Kidney tubule cell (primary cell): ENCODE results near the gene ZNF335.
"Not testable (repeated sequence)": the region's sequence is repeated elsewhere in the genome, so short reads cannot be mapped to it uniquely, and the experiment has no call there.

Source experiments
- DNase-seq: peaks from one replicate; pipeline ENCODE4 v3.0.0-alpha.2; 2018; ENCODE audit warnings: low spot score

Gene ZNF335

DNA sequence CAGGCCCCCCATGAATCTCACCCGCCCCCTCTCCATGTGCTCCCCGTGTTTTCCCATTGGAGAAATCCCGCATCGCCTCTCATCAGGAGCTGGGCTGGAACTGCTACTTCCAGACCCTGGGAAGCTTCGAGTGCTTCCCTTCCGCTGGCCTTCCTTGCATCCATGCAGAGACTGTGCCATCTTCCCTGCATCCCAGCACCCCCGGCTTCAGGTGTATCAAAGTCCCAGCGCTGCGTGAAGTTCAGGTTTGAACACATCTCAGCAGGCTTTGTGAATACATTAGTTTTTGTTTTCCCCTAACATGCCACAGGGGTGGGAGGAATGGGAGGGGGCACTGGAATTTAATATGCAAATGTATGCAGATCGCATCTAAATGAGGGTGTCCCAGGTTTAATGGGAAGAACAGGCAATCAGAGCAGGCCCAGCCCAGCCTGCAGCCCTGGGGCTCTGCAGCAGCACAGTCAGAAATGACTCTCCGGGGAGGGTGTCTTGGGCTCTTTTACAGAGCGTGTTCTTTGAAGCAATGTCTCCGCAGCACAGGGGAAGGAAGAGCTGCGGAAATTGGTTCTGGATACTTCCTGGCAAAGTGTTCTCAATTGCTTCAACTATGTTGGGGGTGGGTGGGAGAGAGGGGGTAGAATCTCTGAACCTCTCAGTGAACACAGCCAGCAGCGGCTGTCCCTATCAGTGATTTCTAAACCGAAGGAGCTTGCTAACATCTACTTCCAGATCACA, 28.4 kb upstream of the ZNF335 start:
- no peak for DNase-seq

DNA sequence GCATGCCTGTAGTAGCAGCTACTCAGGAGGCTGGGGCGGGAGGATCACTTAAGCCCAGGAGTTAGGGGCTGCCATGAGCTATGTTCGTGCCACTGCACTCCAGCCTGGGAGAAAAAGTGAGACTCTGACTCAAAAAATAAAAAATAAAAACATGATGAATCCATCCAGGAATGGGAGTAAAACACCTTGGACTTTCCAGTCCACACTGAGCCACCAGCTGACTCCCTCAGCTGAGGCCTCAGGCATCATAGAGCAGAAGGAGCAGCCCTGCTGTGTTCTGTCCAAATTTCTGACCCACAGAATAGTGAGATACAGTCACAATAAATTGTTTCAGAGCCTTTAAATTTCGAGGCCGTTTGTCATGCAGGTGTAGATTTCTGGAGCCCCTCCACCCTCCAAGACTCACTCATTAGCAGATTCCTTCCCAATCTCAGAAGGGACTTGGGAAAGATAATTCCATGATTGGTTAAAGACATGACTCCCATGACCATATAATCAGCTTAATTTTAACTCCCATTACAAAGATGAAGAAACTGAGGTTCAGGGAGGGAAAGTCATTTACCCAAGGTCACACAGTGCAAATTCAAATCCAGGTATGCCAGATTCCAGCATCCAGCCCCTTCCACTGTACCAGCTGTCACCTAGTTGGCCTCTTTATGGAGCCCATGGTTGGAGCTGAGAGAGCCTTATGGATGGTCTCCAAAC, 27.7 kb upstream of the ZNF335 start:
- DNase-seq, result no peak

DNA sequence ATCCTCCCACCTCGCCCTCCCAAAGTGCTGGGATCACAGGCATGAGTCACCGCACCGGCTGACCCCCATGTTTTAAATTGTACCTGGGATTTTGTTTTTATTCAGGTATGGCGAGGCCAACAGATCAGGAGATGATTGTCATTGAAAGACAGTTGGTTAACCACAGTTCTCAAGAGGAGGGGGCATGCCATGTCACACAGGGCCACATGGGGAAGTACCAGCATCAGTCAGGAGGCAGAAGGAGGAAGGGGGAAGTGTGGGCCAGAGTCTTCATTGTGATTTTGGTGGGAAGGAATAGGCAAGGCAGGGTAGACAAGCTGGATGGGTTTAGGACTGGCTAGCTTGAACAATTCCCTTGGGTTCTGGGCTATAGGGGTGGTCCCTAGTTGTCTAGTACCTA, 26.8 kb upstream of the ZNF335 start:
- DNase-seq, result no peak

DNA sequence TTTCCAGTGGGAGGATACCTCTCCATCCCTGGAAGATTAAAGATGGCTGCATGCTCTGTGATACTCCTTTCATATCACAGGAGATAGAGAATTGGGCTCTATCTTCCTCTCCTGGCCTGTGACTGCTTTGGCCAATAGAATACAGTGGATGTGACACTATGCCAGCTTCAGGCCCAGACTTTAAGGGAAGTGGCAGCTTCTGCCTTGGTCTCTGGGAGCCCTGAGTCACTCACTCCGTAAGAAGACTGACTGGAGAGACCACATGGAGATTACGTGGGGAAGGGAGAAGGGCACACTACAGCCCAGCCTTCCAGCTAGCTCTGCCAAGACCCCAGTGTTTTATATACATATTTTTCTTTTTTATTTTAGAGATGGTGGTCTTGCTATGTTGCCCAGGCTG, 26.3 kb upstream of the ZNF335 start:
- DNase-seq, result no peak

DNA sequence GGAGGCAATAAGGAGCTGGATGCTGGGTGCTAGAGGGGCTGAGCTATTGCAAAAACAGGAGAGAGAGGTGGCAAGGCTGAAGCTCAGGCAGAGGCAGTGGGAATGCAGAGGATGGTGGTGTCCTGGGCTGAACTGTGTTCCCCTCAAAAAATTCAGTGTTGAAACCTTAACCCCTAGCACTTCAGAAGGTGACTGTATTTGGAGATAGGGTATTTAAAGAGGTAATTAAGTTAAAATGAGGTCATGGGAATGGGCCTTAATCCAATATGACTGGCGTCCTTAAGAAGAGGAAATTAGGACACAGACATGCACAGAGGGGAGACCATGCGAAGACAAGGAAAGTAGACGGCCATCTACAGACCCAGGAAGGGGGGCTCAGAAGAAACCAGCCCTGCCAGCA, 25.2 kb upstream of the ZNF335 start:
- DNase-seq, result no peak

DNA sequence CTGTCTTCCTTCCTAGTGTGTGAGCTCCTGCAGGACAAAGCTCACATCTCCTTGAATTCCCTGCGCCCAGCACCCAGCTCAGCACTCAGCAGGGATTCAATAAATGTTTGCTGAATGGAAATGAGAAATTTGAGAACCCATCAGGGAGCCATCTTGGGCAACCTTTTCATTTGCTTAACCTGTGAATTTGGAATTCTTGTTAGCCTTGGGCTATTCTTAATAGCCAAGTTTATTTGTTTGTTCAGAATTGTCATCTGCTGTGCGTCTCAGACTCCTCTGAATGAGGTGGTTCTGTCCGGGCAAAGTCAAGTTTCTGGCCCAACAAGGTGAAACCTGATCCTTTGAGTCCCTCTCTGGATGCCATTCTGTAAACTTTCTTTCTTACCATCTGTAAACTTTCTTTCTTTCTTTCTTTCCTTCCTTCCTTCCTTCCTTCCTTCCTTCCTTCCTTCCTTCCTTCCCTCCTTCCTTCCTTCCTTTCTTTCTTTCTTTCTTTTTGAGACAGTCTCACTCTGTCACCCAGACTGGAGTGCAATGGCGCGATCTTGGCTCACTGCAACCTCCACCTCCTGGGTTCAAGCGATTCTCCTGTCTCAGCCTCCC, 23.6 kb upstream of the ZNF335 start:
- DNase-seq, result not testable (repeated sequence)

DNA sequence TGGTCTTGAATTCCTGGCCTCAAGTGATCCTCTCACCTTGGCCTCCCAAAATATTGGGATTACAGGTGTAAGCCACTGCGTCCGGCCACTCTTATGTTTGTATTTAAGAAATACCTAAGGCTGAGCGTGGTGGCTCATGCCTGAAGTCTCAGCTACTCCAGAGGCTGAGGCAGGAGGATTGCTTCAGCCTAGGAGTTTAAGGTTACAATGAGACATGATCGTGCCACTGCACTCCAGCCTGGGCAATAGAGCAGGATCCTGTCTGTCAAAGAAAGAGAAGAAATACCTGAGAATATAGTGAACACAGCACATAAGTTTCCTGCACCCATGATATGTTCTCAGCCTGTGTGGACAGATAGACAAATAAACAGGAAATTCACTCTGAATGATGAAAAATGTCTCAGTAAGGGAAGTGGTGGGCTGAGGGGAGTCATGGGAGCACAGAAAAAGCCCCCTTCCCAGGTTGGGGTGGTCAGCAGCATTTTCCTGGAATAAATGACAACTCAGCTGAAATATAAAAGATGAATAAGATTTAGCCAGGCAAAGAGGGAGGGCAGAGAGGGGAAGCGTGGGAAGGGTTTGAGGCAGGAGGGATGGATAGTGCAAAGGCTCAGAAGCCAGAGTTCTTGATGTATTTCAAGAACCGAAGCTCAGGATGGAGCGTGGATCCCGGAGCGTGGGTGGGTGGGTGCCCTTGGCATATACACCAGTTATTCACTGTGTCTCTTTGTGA, 22.9 kb upstream of the ZNF335 start:
- DNase-seq, result no peak

DNA sequence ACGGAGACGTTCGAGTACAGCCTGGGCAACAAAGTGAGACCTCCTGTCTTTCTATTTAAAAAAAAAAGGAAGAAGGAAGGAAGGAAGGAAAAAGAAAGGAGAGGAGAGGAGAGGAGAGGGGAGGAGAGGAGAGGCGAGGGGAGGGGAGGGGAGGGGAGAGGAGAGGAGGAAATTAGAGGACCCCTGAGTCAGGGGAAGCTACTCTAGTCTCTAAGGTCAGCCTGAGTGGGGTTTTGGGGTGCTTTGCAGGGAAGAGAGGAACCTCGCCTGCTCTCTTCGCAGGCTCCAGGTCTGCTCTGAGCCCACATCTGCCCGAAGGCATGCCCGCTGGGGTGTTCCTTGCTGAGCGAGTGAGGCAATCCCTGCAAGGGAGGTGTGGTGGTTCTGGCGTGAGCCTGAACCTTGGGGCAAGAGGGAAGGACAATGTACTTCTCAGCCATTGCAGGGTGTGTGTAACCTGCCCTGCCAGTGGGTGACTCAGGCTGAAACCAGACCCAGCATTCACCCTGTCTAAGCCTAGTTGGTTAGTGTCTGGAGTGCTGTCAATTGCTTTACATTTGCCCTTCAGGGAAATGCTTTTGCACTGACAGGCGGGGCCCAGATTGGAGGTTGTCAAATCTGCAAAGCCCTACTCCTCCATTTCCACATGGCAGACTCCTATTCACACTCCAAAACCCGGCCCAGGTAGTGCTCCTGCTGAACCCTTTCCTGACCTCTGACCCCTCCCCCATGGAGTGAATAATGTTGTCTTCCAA, 21.4 kb upstream of the ZNF335 start:
- peak; percentile 88 for DNase-seq

DNA sequence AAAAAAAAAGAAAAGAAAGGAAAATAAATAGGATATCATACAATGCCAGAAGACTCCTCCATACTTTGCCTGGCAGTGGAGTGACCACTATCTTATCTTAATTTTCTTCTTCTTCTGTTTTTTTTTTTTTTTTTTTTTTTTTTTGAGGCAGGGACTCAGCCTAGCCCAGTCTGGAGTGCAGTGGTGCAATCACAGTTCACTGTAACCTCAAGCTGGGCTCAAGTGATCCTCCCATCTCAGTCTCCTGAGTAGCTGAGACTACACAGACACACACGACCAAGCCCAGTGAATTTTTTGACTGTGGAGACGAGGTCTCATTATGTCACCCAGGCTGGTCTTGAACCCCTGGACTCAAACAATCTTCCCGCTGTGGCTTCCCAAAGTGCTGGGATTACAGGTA, 19.6 kb upstream of the ZNF335 start:
- DNase-seq, result no peak

DNA sequence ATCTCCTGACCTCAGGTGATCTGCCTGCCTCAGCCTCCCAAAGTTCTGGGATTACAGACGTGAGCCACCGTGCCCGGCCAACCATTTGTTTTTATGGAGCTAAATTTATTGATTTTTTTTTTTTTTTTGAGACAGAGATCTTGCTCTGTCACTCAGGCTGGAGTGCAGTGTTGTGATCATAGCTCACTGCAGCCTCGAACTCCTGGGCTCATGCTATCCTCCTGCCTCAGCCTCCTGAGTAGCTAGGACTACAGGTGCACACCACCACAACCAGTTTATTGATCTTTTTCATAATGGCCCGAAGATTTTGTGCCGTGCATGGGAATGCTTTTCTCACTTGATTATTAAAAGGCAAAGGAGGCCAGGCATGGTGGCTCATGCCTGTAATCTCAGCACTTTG, 16.8 kb upstream of the ZNF335 start:
- not testable (repeated sequence) for DNase-seq

DNA sequence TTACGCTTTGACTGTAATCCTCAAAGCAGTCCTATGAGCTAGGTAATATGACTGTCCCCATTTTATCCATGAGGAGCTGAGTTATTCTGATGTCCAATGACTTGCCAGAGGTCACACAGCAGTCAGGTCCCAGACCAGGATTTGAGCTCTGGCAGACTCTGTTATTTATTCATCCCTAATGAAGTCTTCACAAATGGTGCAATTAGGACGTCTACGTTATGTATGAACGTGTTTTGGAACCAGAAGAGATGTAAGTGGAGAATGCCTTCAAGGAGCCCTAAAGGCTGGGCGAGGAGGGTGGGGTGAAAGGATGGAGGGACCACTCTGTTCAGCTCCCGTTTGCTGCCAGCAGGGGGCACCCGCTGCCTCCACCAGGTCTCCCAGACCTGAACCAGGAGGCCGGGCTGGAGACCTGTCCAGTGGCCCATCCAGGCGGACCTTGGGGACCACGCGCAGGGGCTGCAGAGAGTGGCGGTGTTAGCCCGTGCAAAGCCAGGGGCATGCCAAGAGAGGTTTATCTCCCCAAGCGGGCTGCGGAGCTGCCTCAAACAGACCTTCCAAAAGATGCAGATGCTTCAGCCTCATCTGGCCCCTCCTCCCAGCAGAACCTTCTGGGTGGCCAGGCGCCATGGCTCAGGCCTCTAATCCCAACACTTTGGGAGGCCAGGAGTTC, 15.2 kb upstream of the ZNF335 start:
- peak; percentile 66 for DNase-seq

GRCh38 chr20:45985573-45985972, 13.6 kb upstream of the ZNF335 start:
- no peak for DNase-seq

DNA sequence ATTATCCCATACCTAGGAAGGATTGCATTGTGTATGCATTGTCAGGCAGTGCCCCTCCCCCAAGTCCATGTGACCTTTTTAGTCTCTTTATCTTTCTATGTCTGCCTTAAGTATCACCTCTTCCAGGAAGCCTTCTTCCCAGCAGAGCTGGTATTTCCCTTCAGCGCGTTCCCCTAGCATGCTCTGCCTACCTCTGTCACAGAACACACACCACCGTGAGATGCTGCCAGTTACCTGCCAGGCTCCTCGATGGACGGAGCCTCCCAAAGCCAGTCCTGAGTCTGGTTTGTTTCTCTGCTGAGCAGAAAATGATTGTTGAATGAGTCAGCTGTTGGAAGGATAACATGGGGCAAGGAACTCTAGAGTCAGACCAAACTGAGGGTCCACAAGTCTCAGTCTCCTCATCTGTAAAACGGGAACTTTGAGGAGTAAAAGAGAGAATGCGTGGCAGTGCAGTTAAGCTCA, 11.3 kb upstream of the ZNF335 start:
- DNase-seq, result no peak

GRCh38 chr20:45981261-45981660, 9.3 kb upstream of the ZNF335 start:
- DNase-seq, result no peak

- DNase-seq, result no peak
These were observed 4.1 kb upstream of the ZNF335 start for GRCh38 chr20:45976086-45976485.

GRCh38 chr20:45975686-45976085, 3.7 kb upstream of the ZNF335 start:
- DNase-seq, result no peak

DNA sequence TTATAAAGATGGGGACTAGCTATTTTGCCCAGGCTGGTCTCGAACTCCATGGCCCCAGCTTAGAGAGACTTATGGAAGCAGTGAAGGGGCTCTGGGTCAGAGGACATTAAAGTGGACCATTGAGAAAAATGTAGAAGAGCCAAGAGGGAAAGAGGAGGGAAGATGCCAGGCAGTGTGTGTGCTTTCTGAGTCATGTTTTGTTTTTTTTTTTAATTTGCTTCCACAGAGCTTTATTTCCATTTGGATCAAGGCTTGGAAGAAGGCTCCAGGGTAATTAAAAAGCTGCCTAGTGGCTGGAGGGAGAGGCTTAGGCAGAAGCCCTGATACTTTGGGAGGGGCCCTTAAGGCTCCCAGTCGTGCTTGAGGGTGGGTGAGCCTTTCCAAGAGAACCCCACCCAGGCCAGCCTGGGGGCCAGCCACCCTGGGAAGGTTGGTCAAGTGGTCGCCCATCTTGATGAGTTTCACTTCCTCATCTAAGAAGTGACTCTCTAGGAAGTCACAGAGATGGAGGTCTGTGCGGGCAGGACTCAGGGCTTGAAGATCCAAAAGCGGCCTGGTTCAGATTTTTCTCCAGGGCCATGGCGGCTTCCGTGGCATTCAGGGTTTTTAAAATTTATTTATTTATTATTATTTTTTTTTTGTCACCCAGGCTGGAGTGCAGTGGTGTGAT, 3.0 kb upstream of the ZNF335 start:
- no peak for DNase-seq

GRCh38 chr20:45972500-45973183, 639 bp upstream of the ZNF335 start:
- DNase-seq, result no peak

DNA sequence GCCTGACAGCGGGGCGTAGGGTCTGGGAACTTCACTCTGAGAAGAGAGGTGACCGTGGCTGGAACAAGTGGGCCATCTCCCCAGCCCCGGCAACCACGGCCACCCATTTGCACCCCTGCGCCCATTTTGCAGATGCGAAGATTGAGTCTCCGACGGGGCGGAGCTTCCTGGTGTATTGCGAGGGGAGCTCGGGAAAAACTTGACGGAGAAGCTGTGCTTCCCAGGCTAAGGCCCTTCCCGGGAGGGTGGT, 653 bp downstream of the ZNF335 start:
- DNase-seq, result no peak

- DNase-seq, result peak; percentile 25
These were observed 1.2 kb downstream of the ZNF335 start for GRCh38 chr20:45970646-45971424.
